ENCODE measurements around the gene SUPT20HL2. TPM values are rescaled to one million over a fixed set of nuclear protein-coding genes. Genes with fewer than 3 reads are reported as not detected.

The SUPT20HL2 gene
- total RNA-seq, 1 experiment from 2014 or later: not detected

Other genes starting within 250 kb of the SUPT20HL2 start
- gene ZFX, start 164.3 kb downstream of the SUPT20HL2 start, total RNA-seq (2014; rRNA removed; shearing (Covaris generic)): 12.3 and 17.4 TPM in 2 replicates
- not detected in 2 replicates for gene SUPT20HL1, start 46.6 kb upstream of the SUPT20HL2 start, total RNA-seq (2014; rRNA removed; shearing (Covaris generic))
- 14.9 and 16.0 TPM in 2 replicates for gene PDK3, start 151.2 kb upstream of the SUPT20HL2 start, total RNA-seq (2014; rRNA removed; shearing (Covaris generic))

All from Daoy (cell line).